Erythroblast (primary cell): ENCODE data around the gene SERHL2.
"Not testable (repeated sequence)": the region's sequence is repeated elsewhere in the genome, so short reads cannot be mapped to it uniquely, and the experiment has no call there.

Experiments
- GATA1 ChIP-seq: IDR thresholded peaks from 2 replicates; pipeline ENCODE4 v1.6.1; 2011; ENCODE audit warnings: low read depth, mild to moderate bottlenecking, control low read depth, low read length, moderate library complexity
- POLR2A ChIP-seq: IDR thresholded peaks from 2 replicates; pipeline ENCODE4 v1.6.1; 2011; ENCODE audit warnings: mild to moderate bottlenecking, low read length

DNA sequence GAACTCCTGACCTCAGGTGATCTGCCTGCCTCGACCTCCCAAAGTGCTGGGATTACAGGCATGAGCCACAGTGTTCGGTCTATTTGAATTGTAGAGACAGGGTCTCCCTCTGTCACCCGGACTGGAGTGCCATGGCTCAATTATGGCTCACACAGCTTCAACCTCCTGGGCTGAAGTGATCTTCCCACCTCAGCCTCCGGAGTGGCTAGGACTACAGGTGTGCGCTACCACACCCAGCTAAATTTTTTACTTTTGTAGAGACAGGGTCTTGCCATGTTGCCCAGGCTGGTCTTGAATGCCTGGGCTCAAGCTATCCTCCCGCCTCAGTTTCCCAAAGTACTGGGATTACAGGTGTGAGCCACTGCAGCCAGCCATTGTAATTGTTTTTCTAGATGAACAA lies 14.2 kb downstream of the SERHL2 start:
- not testable (repeated sequence) for TF ChIP-seq POLR2A, GATA1
